Endothelial cell of umbilical vein (primary cell): Measurements from ENCODE around the gene GRIFIN. TPM values are rescaled to one million over a fixed set of nuclear protein-coding genes. Genes with fewer than 3 reads are reported as not detected.

Experiments used
- BruUV-seq: library from RNA; stranded (reverse); fragments of 400-500 nt; replicated peaks from 2 replicates; lab custom pipeline; 2021; lab: Mats Ljungman, UMichigan
- CTCF ChIA-PET: fragments of 300-600, 350-600 bp; sonication (Branson Sonifier 250); formaldehyde crosslinking; loops from one replicate; lab custom pipeline; 2021; ENCODE audit warnings: antibody characterized with exemption, inconsistent platforms; lab: Charles Lee
- POLR2A ChIA-PET: fragments of 300-600, 350-600 bp; sonication (Branson Sonifier 250); formaldehyde crosslinking; loops from one replicate; lab custom pipeline; 2021; ENCODE audit warnings: antibody characterized with exemption, inconsistent platforms; lab: Charles Lee
- DNase-seq: peaks from one replicate; pipeline ENCODE4 v3.0.0-alpha.2; 2011; ENCODE audit warnings: low read depth, low spot score
- FAIRE-seq: peaks from 2 replicates; lab custom pipeline; 2011; peaks lifted over from hg19 to GRCh38; lab: Jason Lieb, UNC
- H2AFZ ChIP-seq: 2 replicates; pipeline ENCODE4 v1.6.0; 2012; ENCODE audit warnings: low read depth, low read length, control low read depth, inconsistent platforms
- H3K27ac ChIP-seq: 2 replicates; pipeline ENCODE4 v1.5.1; 2011; ENCODE audit warnings: low read depth, mild to moderate bottlenecking, control low read depth, low read length, moderate library complexity; ENCODE audit not compliant: insufficient read depth
- H3K27me3 ChIP-seq, 2 experiments: 2 replicates each; pipeline versions ENCODE4 v1.6.0 to v1.6.1; 2011; ENCODE audit warnings: low read length in 2 of 2, mixed read lengths in 1 of 2; ENCODE audit not compliant: control insufficient read depth in 2 of 2, insufficient read depth in 2 of 2
- H3K36me3 ChIP-seq, 2 experiments: 2 replicates in 1 of 2; 3 replicates in 1 of 2; pipeline ENCODE4 v1.5.1; 2011; ENCODE audit warnings: low read length in 2 of 2, mild to moderate bottlenecking in 1 of 2, moderate library complexity in 1 of 2; ENCODE audit not compliant: control insufficient read depth in 2 of 2, insufficient read depth in 2 of 2; ENCODE audit errors: extremely low read depth in 1 of 2
- H3K4me1 ChIP-seq: 3 replicates; pipeline ENCODE4 v1.5.1; 2011; ENCODE audit warnings: mild to moderate bottlenecking, low read length; ENCODE audit not compliant: control insufficient read depth, insufficient read depth; ENCODE audit errors: extremely low read depth
- H3K4me2 ChIP-seq: 2 replicates; pipeline ENCODE4 v1.6.1; 2011; ENCODE audit warnings: low read length, control low read depth, mixed read lengths; ENCODE audit not compliant: insufficient read depth
- H3K4me3 ChIP-seq, 3 experiments: fragments of 200-600 bp in 1 of 3; sonication (generic), shearing (Covaris generic) in 1 of 3; replicated peaks in 1 of 3; 2 replicates each; pipeline ENCODE4 v1.5.1; 2011 to 2016; ENCODE audit warnings: control low read depth in 3 of 3, low read length in 3 of 3, mild to moderate bottlenecking in 2 of 3, inconsistent platforms in 1 of 3, low read depth in 1 of 3, moderate library complexity in 1 of 3; ENCODE audit not compliant: insufficient read depth in 1 of 3
- H3K79me2 ChIP-seq: 2 replicates; pipeline ENCODE4 v1.6.0; 2012; ENCODE audit warnings: low read length, inconsistent platforms; ENCODE audit not compliant: control insufficient read depth, insufficient read depth
- H3K9ac ChIP-seq: replicated peaks from 2 replicates; pipeline ENCODE3; 2011; ENCODE audit warnings: low read length, control low read depth; ENCODE audit not compliant: insufficient read depth; ENCODE audit errors: extremely low read depth
- H3K9me1 ChIP-seq: replicated peaks from 3 replicates; pipeline ENCODE4 v1.6.0; 2011; ENCODE audit warnings: mild to moderate bottlenecking, low read length; ENCODE audit not compliant: control insufficient read depth, insufficient read depth; ENCODE audit errors: extremely low read depth
- H3K9me3 ChIP-seq: replicated peaks from 2 replicates; pipeline ENCODE4 v1.5.1; 2012; ENCODE audit warnings: low read length, inconsistent platforms; ENCODE audit not compliant: control insufficient read depth, insufficient read depth
- H4K20me1 ChIP-seq: replicated peaks from 2 replicates; pipeline ENCODE3; 2011; ENCODE audit warnings: mild to moderate bottlenecking, low read length; ENCODE audit not compliant: control insufficient read depth, insufficient read depth; ENCODE audit errors: extremely low read depth
- FOS ChIP-seq: IDR thresholded peaks from 2 replicates; pipeline ENCODE4 v1.6.1; 2011; ENCODE audit warnings: mild to moderate bottlenecking, low read length, moderate library complexity, borderline replicate concordance; ENCODE audit not compliant: insufficient read depth
- JUN ChIP-seq: IDR thresholded peaks from 2 replicates; pipeline ENCODE4 v1.6.1; 2011; ENCODE audit warnings: borderline replicate concordance, low read depth; ENCODE audit not compliant: insufficient read length, insufficient read depth
- MYC ChIP-seq: IDR thresholded peaks from one replicate; pipeline ENCODE4 v1.6.1; 2011; ENCODE audit warnings: mild to moderate bottlenecking, low read depth, low read length
- POLR2A ChIP-seq: IDR thresholded peaks from 2 replicates; pipeline ENCODE4 v1.6.1; 2012; ENCODE audit warnings: low read depth, mild to moderate bottlenecking, control low read depth, low read length
- POLR2AphosphoS5 ChIP-seq: IDR thresholded peaks from 2 replicates; pipeline ENCODE4 v1.6.1; 2012; ENCODE audit warnings: low read depth, mild to moderate bottlenecking, control low read depth, low read length, moderate library complexity; ENCODE audit not compliant: insufficient read depth
- dilution Hi-C: fragments of 300-500 bp; cut with MboI; formaldehyde crosslinking; loops from one replicate; pipeline ENCODE4 v1.15.0; 2019; ENCODE audit warnings: low sequenced_read_pairs; ENCODE audit not compliant: extremely low pct_ligation_motif_present
- intact Hi-C: fragments of 100-400 bp; cut with micrococcal nuclease; formaldehyde crosslinking; loops from one replicate; pipeline ENCODE4 v1.10.0; 2022
- polyA plus RNA-seq, 4 experiments: library from polyadenylated mRNA; depleted of rRNA in 3 of 4; stranded (reverse) in 3 of 4; unstranded in 1 of 4; fragments of >200 nt; gene quantifications; 2 replicates each; pipeline versions ENCODE4 v1.2.1 to v1.2.3, GENCODE V29; 2011 to 2012; ENCODE audit warnings: missing spikeins in 1 of 4
- total RNA-seq: library from RNA; stranded (reverse); gene quantifications from 2 replicates; pipeline ENCODE4 v1.2.3, GENCODE V29; 2021
- TF ChIP-seq, protein P1 (sequence below), 2 donors: IDR thresholded peaks; 1 replicate in 1 of 2; 2 replicates in 1 of 2; pipeline ENCODE4 v1.5.1; 2011; ENCODE audit warnings: low read length in 2 of 2, mild to moderate bottlenecking in 2 of 2, moderate library complexity in 2 of 2, control low read depth in 1 of 2, inconsistent platforms in 1 of 2, low read depth in 1 of 2; ENCODE audit not compliant: insufficient read depth in 1 of 2; ENCODE audit errors: extremely low read depth in 1 of 2
- TF ChIP-seq, protein P2 (sequence below): IDR thresholded peaks from 2 replicates; pipeline ENCODE4 v1.6.1; 2011; ENCODE audit not compliant: insufficient read depth, insufficient read length

The GRIFIN gene
- total and polyA plus RNA-seq, 2 donors (not counting 3 experiments of a cell fraction or from before 2014, with no cell fraction given) = not detected

DNA sequence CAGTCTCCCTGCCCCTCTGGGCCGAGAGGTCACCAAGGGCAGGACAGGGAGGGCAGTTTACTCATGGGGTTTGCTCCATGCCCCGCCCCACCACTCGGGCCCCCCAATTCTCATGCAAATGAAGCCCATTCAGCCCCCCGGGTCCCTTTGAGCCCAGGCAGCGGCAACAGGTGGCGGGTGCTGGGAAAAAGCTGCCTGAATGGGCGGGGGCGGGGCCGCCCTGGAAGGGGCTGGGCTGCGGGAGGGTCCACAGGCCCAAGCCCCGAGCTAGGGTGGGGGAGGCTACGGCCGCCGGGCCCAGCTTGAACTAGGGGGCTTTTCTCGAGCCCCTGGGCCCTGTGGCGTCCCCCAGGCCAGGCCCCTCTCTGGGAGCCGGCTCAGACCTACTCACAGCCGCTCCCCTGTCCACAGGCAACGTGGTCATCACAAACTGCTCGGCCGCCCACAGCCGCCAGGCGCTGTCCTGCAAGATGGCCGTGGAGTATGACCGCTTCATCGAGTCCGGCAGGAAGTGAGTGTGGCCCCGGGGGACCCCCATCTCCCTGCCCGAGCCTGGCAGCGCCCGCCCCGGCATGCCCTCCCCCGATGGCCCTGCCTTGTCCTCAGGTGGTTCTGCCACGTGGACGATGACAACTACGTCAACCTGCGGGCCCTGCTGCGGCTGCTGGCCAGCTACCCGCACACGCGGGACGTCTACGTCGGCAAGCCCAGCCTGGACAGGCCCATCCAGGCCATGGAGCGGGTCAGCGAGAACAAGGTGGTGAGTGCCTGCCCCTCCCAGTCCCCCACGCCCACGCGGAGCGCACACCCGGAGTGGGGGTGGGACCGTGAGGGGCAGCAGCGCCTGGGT lies 48.8 kb upstream of the GRIFIN start:
- intact Hi-C loops = loop anchor here (5.0 to 10.0 kb wide), 2 partner anchors 117 to 120 kb away; partner anchors contain the start of gene CHST12
- no peak for FAIRE-seq

GRCh38 chr7:2523941-2524807 lies 48.0 kb upstream of the GRIFIN start:
- H3K4me1 ChIP-seq = peaks cover 49% of the 10 kb centered on the region
- FAIRE-seq (peak; percentile 88), DNase-seq (peak; percentile 83)
- dilution Hi-C loops (no loop called here), intact Hi-C loops (loop anchor here (5.0 to 10.0 kb wide), 2 partner anchors 118 to 119 kb away; partner anchors contain the start of gene CHST12)
- no peaks in the 10 kb centered on the region for H3K36me3 ChIP-seq
- CTCF ChIA-PET = interaction anchor here (1.6 kb wide), 1 partner anchor 32 kb away, joined by 3 read pairs; the partner anchor contains the start of gene BRAT1
- H3K9me1 ChIP-seq = no peaks in the 10 kb centered on the region
- POLR2A ChIA-PET = interaction anchor here (0.6 kb wide), 1 partner anchor 60 kb away, joined by 9 read pairs; no protein-coding TSS in a partner anchor
- TF ChIP-seq, protein P1, sequence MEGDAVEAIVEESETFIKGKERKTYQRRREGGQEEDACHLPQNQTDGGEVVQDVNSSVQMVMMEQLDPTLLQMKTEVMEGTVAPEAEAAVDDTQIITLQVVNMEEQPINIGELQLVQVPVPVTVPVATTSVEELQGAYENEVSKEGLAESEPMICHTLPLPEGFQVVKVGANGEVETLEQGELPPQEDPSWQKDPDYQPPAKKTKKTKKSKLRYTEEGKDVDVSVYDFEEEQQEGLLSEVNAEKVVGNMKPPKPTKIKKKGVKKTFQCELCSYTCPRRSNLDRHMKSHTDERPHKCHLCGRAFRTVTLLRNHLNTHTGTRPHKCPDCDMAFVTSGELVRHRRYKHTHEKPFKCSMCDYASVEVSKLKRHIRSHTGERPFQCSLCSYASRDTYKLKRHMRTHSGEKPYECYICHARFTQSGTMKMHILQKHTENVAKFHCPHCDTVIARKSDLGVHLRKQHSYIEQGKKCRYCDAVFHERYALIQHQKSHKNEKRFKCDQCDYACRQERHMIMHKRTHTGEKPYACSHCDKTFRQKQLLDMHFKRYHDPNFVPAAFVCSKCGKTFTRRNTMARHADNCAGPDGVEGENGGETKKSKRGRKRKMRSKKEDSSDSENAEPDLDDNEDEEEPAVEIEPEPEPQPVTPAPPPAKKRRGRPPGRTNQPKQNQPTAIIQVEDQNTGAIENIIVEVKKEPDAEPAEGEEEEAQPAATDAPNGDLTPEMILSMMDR (IDR thresholded peaks at IDR 0.05; ENCODE audit: extremely low read depth in 1 of 2, insufficient read depth in 1 of 2, low read depth in 1 of 2, low read length in 2 of 2) = no peak
- peak; percentile 47 for TF ChIP-seq POLR2AphosphoS5
- peak; percentile 19 for TF ChIP-seq JUN
- no peak for TF ChIP-seq MYC
- peak; percentile 23 for TF ChIP-seq POLR2A
- TF ChIP-seq, protein P2, sequence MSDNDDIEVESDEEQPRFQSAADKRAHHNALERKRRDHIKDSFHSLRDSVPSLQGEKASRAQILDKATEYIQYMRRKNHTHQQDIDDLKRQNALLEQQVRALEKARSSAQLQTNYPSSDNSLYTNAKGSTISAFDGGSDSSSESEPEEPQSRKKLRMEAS = no peak
- peak; percentile 70 for TF ChIP-seq FOS
- BruUV-seq = no TSS peak
- H3K4me3 ChIP-seq = no peak overlapping the region
- H3K9ac ChIP-seq = peak overlapping the region; percentile 53
- no peaks in the 10 kb centered on the region for H3K79me2 ChIP-seq
- no peaks in the 10 kb centered on the region for H3K27me3 ChIP-seq
- H3K27ac ChIP-seq = peak overlapping the region; percentile 84
- peak overlapping the region; percentile 9 for H3K4me2 ChIP-seq
- peak overlapping the region; percentile 10 for H2AFZ ChIP-seq
- H4K20me1 ChIP-seq = no peaks in the 10 kb centered on the region
- H3K9me3 ChIP-seq = no peaks in the 10 kb centered on the region

More for the DNA sequence above, 48.8 kb upstream of the GRIFIN start:
- dilution Hi-C loops = no loop called here
- no peaks in the 10 kb centered on the region for H3K9me3 ChIP-seq
- no peaks in the 10 kb centered on the region for H3K79me2 ChIP-seq
- no peak overlapping the region for H3K4me3 ChIP-seq
- no peaks in the 10 kb centered on the region for H3K27me3 ChIP-seq
- no peaks in the 10 kb centered on the region for H3K36me3 ChIP-seq
- no peaks in the 10 kb centered on the region for H3K9me1 ChIP-seq
- CTCF ChIA-PET = interaction anchor here (1.4 kb wide), 2 partner anchors 56 to 65 kb away, joined by 3 to 4 read pairs; no protein-coding TSS in a partner anchor
- no peak overlapping the region for H3K9ac ChIP-seq
- BruUV-seq = no TSS peak
- no peak for DNase-seq
- no peak overlapping the region for H3K27ac ChIP-seq
- H4K20me1 ChIP-seq = no peaks in the 10 kb centered on the region
- POLR2A ChIA-PET = no interaction called here
- H2AFZ ChIP-seq = no peak overlapping the region
- no peak overlapping the region for H3K4me2 ChIP-seq
- TF ChIP-seq FOS (no peak), POLR2A (no peak)
- peaks cover 57% of the 10 kb centered on the region for H3K4me1 ChIP-seq
